Neural cell (in vitro differentiated cells): ENCODE measurements around the gene ITPKB. TPM values are rescaled to one million over a fixed set of nuclear protein-coding genes. Genes with fewer than 3 reads are reported as not detected.

ENCODE experiments used
- H2AFZ ChIP-seq: fragments of 200-600, 300-800 bp; sonication (generic), shearing (Covaris generic); 2 replicates; pipeline ENCODE4 v1.6.0; 2014; ENCODE audit warnings: low read depth, mild to moderate bottlenecking, antibody characterized with exemption, low read length, moderate library complexity
- H3F3A ChIP-seq: fragments of 200-600 bp; shearing (Covaris generic); 2 replicates; pipeline ENCODE4 v1.6.1; 2016; ENCODE audit warnings: mild to moderate bottlenecking, moderate library complexity, mixed read lengths, antibody characterized with exemption, low read length; ENCODE audit not compliant: insufficient read depth, poor library complexity, severe bottlenecking
- H3K27ac ChIP-seq: fragments of 200-600, 300-800 bp; sonication (generic), shearing (Covaris generic); 2 replicates; pipeline ENCODE4 v1.5.1; 2014; ENCODE audit warnings: mild to moderate bottlenecking, low read length, moderate library complexity
- H3K27me3 ChIP-seq: fragments of 300-800, 200-600 bp; sonication (generic), shearing (Covaris generic); 2 replicates; pipeline ENCODE4 v1.6.0; 2014; ENCODE audit warnings: mild to moderate bottlenecking, low read depth, low read length, moderate library complexity; ENCODE audit not compliant: insufficient read depth
- H3K36me3 ChIP-seq: fragments of 300-800, 200-600 bp; sonication (generic), shearing (Covaris generic); 2 replicates; pipeline ENCODE4 v1.5.1; 2014; ENCODE audit warnings: mild to moderate bottlenecking, antibody characterized with exemption, low read length, moderate library complexity; ENCODE audit not compliant: insufficient read depth
- H3K4me2 ChIP-seq: fragments of 300-800, 200-600 bp; sonication (generic), shearing (Covaris generic); 2 replicates; pipeline ENCODE4 v1.6.0; 2014; ENCODE audit warnings: mild to moderate bottlenecking, low read length
- H3K4me3 ChIP-seq: fragments of 300-800, 200-600 bp; sonication (generic), shearing (Covaris generic); 2 replicates; pipeline ENCODE4 v1.5.1; 2014; ENCODE audit warnings: mild to moderate bottlenecking, low read length, moderate library complexity
- H3K79me2 ChIP-seq: fragments of 200-600 bp; shearing (Covaris generic); replicated peaks from 2 replicates; pipeline ENCODE4 v1.6.0; 2014; ENCODE audit warnings: mild to moderate bottlenecking, low read length, moderate library complexity; ENCODE audit not compliant: insufficient read depth
- H3K9ac ChIP-seq: fragments of 300-800, 200-600 bp; sonication (generic), shearing (Covaris generic); 2 replicates; pipeline ENCODE4 v1.6.1; 2016; ENCODE audit warnings: mild to moderate bottlenecking, low read length, mixed read lengths
- H3K9me2 ChIP-seq: fragments of 200-600 bp; shearing (Covaris generic); 2 replicates; pipeline ENCODE4 v1.6.1; 2016; ENCODE audit warnings: mild to moderate bottlenecking, low read length, mixed read lengths; ENCODE audit not compliant: insufficient read depth
- H3K9me3 ChIP-seq: fragments of 200-600, 300-800 bp; sonication (generic), shearing (Covaris generic); 2 replicates; pipeline ENCODE4 v1.6.1; 2016; ENCODE audit warnings: mild to moderate bottlenecking, mixed run types, low read length, moderate library complexity, mixed read lengths
- H4K20me1 ChIP-seq: fragments of 200-600 bp; shearing (Covaris generic); 2 replicates; pipeline ENCODE4 v1.6.1; 2016; ENCODE audit warnings: mild to moderate bottlenecking, mixed run types; ENCODE audit not compliant: insufficient read depth
- CTCF ChIP-seq: fragments of 450-650 bp; IDR thresholded peaks from 2 replicates; pipeline ENCODE4 v1.5.1; 2014; ENCODE audit warnings: antibody characterized with exemption, mild to moderate bottlenecking, moderate library complexity; ENCODE audit not compliant: poor library complexity, severe bottlenecking
- EP300 ChIP-seq: fragments of 450-650 bp; conservative IDR thresholded peaks from 2 replicates; pipeline ENCODE4 v1.6.1; 2014; ENCODE audit warnings: antibody characterized with exemption, mild to moderate bottlenecking, moderate library complexity; ENCODE audit not compliant: poor library complexity, severe bottlenecking
- EZH2 ChIP-seq: fragments of 200-600, 300-800 bp; shearing (Covaris generic), sonication (generic); IDR thresholded peaks from 2 replicates; pipeline ENCODE4 v1.6.1; 2014; ENCODE audit warnings: antibody characterized with exemption, low read length, borderline replicate concordance, mild to moderate bottlenecking; ENCODE audit not compliant: insufficient read depth, poor library complexity, severe bottlenecking
- MXI1 ChIP-seq: fragments of 450-650 bp; conservative IDR thresholded peaks from 2 replicates; pipeline ENCODE4 v1.6.1; 2014; ENCODE audit warnings: antibody characterized with exemption, mild to moderate bottlenecking; ENCODE audit not compliant: poor library complexity, severe bottlenecking
- POLR2AphosphoS5 ChIP-seq: IDR thresholded peaks from 2 replicates; pipeline ENCODE4 v1.6.1; 2012
- RAD21 ChIP-seq: fragments of 450-650 bp; conservative IDR thresholded peaks from 2 replicates; pipeline ENCODE4 v1.6.1; 2014; ENCODE audit warnings: antibody characterized with exemption, mild to moderate bottlenecking, moderate library complexity
- REST ChIP-seq: IDR thresholded peaks from 2 replicates; pipeline ENCODE4 v1.6.1; 2012; ENCODE audit warnings: borderline replicate concordance
- SMC3 ChIP-seq: fragments of 450-650 bp; conservative IDR thresholded peaks from 2 replicates; pipeline ENCODE4 v1.6.1; 2014; ENCODE audit warnings: antibody characterized with exemption, mild to moderate bottlenecking, moderate library complexity; ENCODE audit not compliant: poor library complexity
- TAF1 ChIP-seq: IDR thresholded peaks from 2 replicates; pipeline ENCODE4 v1.6.1; 2012; ENCODE audit warnings: low read depth
- polyA plus RNA-seq: library from polyadenylated mRNA; depleted of rRNA; stranded (reverse); fragments of >200 nt; gene quantifications from 2 replicates; pipeline ENCODE4 v1.2.3, GENCODE V29; 2014

ITPKB gene
- polyA plus RNA-seq, 1 donor from 2014 or later = 0.19 TPM

- no peak overlapping the region for H3K9ac ChIP-seq
Measured at GRCh38 chr1:226697929-226698544, 41.0 kb downstream of the ITPKB start.

More at GRCh38 chr1:226697929-226698544, 41.0 kb downstream of the ITPKB start:
- Histone ChIP-seq H3F3A (no peaks in the 10 kb centered on the region), H3K27ac (no peak overlapping the region), H3K9me2 (no peaks in the 10 kb centered on the region), H3K79me2 (no peaks in the 10 kb centered on the region), H3K4me3 (no peak overlapping the region), H3K27me3 (no peaks in the 10 kb centered on the region), H3K4me2 (no peak overlapping the region), H3K36me3 (no peaks in the 10 kb centered on the region), H3K9me3 (no peaks in the 10 kb centered on the region), H2AFZ (no peak overlapping the region), H4K20me1 (no peaks in the 10 kb centered on the region)
- no peak for TF ChIP-seq EZH2
- no peak for TF ChIP-seq RAD21
- TF ChIP-seq REST = no peak
- no peak for TF ChIP-seq CTCF
- TF ChIP-seq EP300 = no peak
- TF ChIP-seq SMC3 = no peak
- no peak for TF ChIP-seq MXI1
- no peak for TF ChIP-seq TAF1
- no peak for TF ChIP-seq POLR2AphosphoS5
